PC-3 (cell line): ENCODE data around the gene TSPYL2.

Experiments used
- CTCF ChIP-seq: fragments of 300-600 bp; sonication (generic); conservative IDR thresholded peaks from 2 replicates; pipeline ENCODE4 v1.5.1; 2017; ENCODE audit warnings: antibody characterized with exemption, low read depth, mild to moderate bottlenecking, low read length
- EZH2 ChIP-seq: fragments of 300-600 bp; sonication (generic); IDR thresholded peaks from one replicate; pipeline ENCODE4 v1.6.1; 2017; ENCODE audit warnings: antibody characterized with exemption, mild to moderate bottlenecking, low read length; ENCODE audit not compliant: unreplicated experiment
- EZH2phosphoT487 ChIP-seq: fragments of 300-600 bp; sonication (generic); IDR thresholded peaks from 2 replicates; pipeline ENCODE4 v1.6.1; 2018; ENCODE audit warnings: mild to moderate bottlenecking, antibody characterized with exemption, low read length, borderline replicate concordance

DNA sequence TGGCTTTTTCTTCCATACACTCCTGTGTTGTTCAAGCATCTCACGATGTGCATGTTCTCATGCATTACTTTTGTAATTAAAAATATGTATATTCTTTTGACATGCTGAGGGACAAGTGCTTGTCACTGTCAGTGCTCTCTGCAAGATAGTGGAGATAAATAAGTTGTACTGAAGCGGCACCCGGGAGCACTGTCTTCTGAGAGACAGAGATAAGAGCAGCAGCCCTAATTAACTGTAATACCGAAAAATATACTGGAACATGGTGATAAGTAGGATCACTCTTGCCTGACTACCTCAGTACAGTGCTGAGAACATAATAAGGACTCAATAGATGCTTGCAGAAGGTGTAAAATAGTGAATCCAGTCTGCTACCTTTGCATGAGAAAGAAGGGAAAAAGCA lies 42.9 kb upstream of the TSPYL2 start:
- TF ChIP-seq CTCF (no peak), EZH2 (no peak), EZH2phosphoT487 (no peak)
